GM12878 (cell line): ENCODE data around the gene ZMYND11. TPM values are rescaled to one million over a fixed set of nuclear protein-coding genes. Genes with fewer than 3 reads are reported as not detected.
A peak's percentile ranks its signal among the peaks of the same experiment; 100 is the strongest.

Experiments used
- ATAC-seq: fragments of 200-7000 bp; cut with Tn5 transposase; 3 replicates; pipeline ENCODE4 v1.9.1; 2020; ENCODE audit warnings: mild to moderate bottlenecking, moderate library complexity
- BruUV-seq: library from RNA; stranded (reverse); fragments of 400-500 nt; replicated peaks from 2 replicates; lab custom pipeline; 2021; lab: Mats Ljungman, UMichigan
- CTCF ChIA-PET: fragments of 300-600 bp; sonication (Branson Sonifier 250); formaldehyde crosslinking; extraction: SDS; loops from one replicate; lab custom pipeline; 2021; ENCODE audit warnings: inconsistent platforms; lab: Yijun Ruan, JAX
- POLR2A ChIA-PET: fragments of 350-600 bp; formaldehyde crosslinking; extraction: SDS; loops from one replicate; lab custom pipeline; 2021; ENCODE audit warnings: inconsistent platforms; lab: Charles Lee
- RAD21 ChIA-PET: fragments of 300-600 bp; sonication (Branson Sonifier 250); formaldehyde crosslinking; loops from one replicate; lab custom pipeline; 2023; ENCODE audit warnings: antibody characterized with exemption; ENCODE audit not compliant: unreplicated experiment; lab: Charles Lee
- SMC1A ChIA-PET: fragments of 300-600 bp; sonication (Branson Sonifier 250); formaldehyde crosslinking; loops from one replicate; lab custom pipeline; 2023; ENCODE audit not compliant: unreplicated experiment, uncharacterized antibody; lab: Charles Lee
- DNase-seq: peaks from one replicate; pipeline ENCODE4 v3.0.0-alpha.2; 2011; ENCODE audit warnings: low read depth, low spot score
- FAIRE-seq: peaks from 3 replicates; lab custom pipeline; 2011; peaks lifted over from hg19 to GRCh38; lab: Jason Lieb, UNC
- H2AFZ ChIP-seq: 2 replicates; pipeline ENCODE4 v1.6.0; 2011; ENCODE audit warnings: low read depth, low read length, control low read depth; ENCODE audit not compliant: control insufficient read depth
- H3K27ac ChIP-seq: 2 replicates; pipeline ENCODE4 v1.5.1; 2011; ENCODE audit warnings: control low read depth; ENCODE audit not compliant: control insufficient read depth, insufficient read depth
- H3K27me3 ChIP-seq, 2 experiments: replicated peaks in 1 of 2; 2 replicates each; pipeline versions ENCODE4 v1.6.0 to v1.6.1; 2011; ENCODE audit warnings: low read length in 1 of 2; ENCODE audit not compliant: control insufficient read depth in 2 of 2, insufficient read depth in 2 of 2
- H3K36me3 ChIP-seq, 2 experiments: 2 replicates each; pipeline ENCODE4 v1.5.1; 2011; ENCODE audit warnings: low read length in 1 of 2; ENCODE audit not compliant: control insufficient read depth in 2 of 2, insufficient read depth in 2 of 2
- H3K4me1 ChIP-seq: 2 replicates; pipeline ENCODE4 v1.6.1; 2011; ENCODE audit warnings: mild to moderate bottlenecking, low read length, moderate library complexity, mixed read lengths; ENCODE audit not compliant: control insufficient read depth, insufficient read depth
- H3K4me2 ChIP-seq: 2 replicates; pipeline ENCODE4 v1.6.0; 2011; ENCODE audit warnings: control low read depth; ENCODE audit not compliant: control insufficient read depth, insufficient read depth
- H3K4me3 ChIP-seq: fragments of 200-600 bp; sonication (generic); 2 replicates; pipeline ENCODE4 v1.5.1; 2016
- H3K79me2 ChIP-seq: 2 replicates; pipeline ENCODE4 v1.6.0; 2011; ENCODE audit warnings: low read length; ENCODE audit not compliant: control insufficient read depth, insufficient read depth
- H3K9ac ChIP-seq: 2 replicates; pipeline ENCODE4 v1.8.0; 2011; ENCODE audit warnings: low read length, control low read depth, mixed read lengths; ENCODE audit not compliant: control insufficient read depth, insufficient read depth
- H3K9me3 ChIP-seq: replicated peaks from 3 replicates; pipeline ENCODE4 v1.5.1; 2011; ENCODE audit warnings: mild to moderate bottlenecking, low read length; ENCODE audit not compliant: control insufficient read depth, insufficient read depth
- H4K20me1 ChIP-seq: 2 replicates; pipeline ENCODE4 v1.6.0; 2011; ENCODE audit not compliant: control insufficient read depth, insufficient read depth
- ATF2 ChIP-seq: IDR thresholded peaks from 2 replicates; pipeline ENCODE4 v1.6.1; 2012; ENCODE audit warnings: low read length, inconsistent platforms
- BCL11A ChIP-seq: IDR thresholded peaks from 2 replicates; pipeline ENCODE4 v1.6.1; 2011; ENCODE audit warnings: low read depth, low read length
- E2F4 ChIP-seq: IDR thresholded peaks from 2 replicates; pipeline ENCODE4 v1.6.1; 2012; ENCODE audit warnings: low read depth, low read length, improper control_type of control experiment
- ETV6 ChIP-seq, 2 experiments: fragments of 450-650 bp in 1 of 2; IDR thresholded peaks in 1 of 2; conservative IDR thresholded peaks in 1 of 2; 2 replicates each; pipeline ENCODE4 v1.6.1; 2014; ENCODE audit warnings: antibody characterized with exemption in 1 of 2, borderline replicate concordance in 1 of 2, low read depth in 1 of 2, mild to moderate bottlenecking in 1 of 2, moderate library complexity in 1 of 2
- KDM1A ChIP-seq: fragments of 200-600 bp; sonication (generic); IDR thresholded peaks from 2 replicates; pipeline ENCODE4 v1.6.1; 2016; ENCODE audit warnings: borderline replicate concordance
- MEF2A ChIP-seq: IDR thresholded peaks from 2 replicates; pipeline ENCODE4 v1.6.1; 2011; ENCODE audit warnings: low read depth, mild to moderate bottlenecking, low read length, moderate library complexity; ENCODE audit not compliant: insufficient read depth
- POLR2AphosphoS2 ChIP-seq: IDR thresholded peaks from 2 replicates; pipeline ENCODE4 v1.6.1; 2011; ENCODE audit warnings: low read depth, mild to moderate bottlenecking, low read length, improper control_type of control experiment, moderate library complexity
- POU2F2 ChIP-seq: IDR thresholded peaks from 3 replicates; pipeline ENCODE4 v1.6.1; 2011; ENCODE audit warnings: low read depth, mild to moderate bottlenecking, low read length, borderline replicate concordance
- STAT1 ChIP-seq: fragments of 450-650 bp; conservative IDR thresholded peaks from 2 replicates; pipeline ENCODE4 v1.6.1; 2014; ENCODE audit warnings: antibody characterized with exemption, mild to moderate bottlenecking
- TAF1 ChIP-seq: IDR thresholded peaks from 2 replicates; pipeline ENCODE4 v1.6.1; 2011; ENCODE audit warnings: mild to moderate bottlenecking, low read depth, low read length, borderline replicate concordance
- WRNIP1 ChIP-seq: IDR thresholded peaks from 2 replicates; pipeline ENCODE4 v1.6.1; 2011; ENCODE audit warnings: low read depth, low read length, improper control_type of control experiment, borderline replicate concordance
- ZBED1 ChIP-seq: IDR thresholded peaks from 2 replicates; pipeline ENCODE4 v1.6.1; 2016; ENCODE audit warnings: borderline replicate concordance
- ZZZ3 ChIP-seq: IDR thresholded peaks from 2 replicates; pipeline ENCODE4 v1.6.1; 2011; ENCODE audit warnings: low read depth; ENCODE audit not compliant: control insufficient read depth, insufficient read length
- WGBS: methylation state at CpG from one replicate; pipeline ENCODE4 v1.1.6; 2016; ENCODE audit warnings: low lambda C conversion rate; ENCODE audit not compliant: insufficient replicate concordance, insufficient coverage; ENCODE audit errors: missing lambda C conversion rate; 5-methylcytosine and 5-hydroxymethylcytosine counted together
- in situ Hi-C: fragments of 300-500 bp; cut with MboI; formaldehyde crosslinking; loops from 9 replicates; pipeline ENCODE4 v1.14.3; 2018; ENCODE audit warnings: mixed read lengths
- intact Hi-C: fragments of 100-400 bp; cut with micrococcal nuclease; formaldehyde crosslinking; loops from one replicate; pipeline ENCODE4 v1.14.2; 2022; ENCODE audit not compliant: unreplicated experiment
- polyA plus RNA-seq, 11 experiments: library from polyadenylated mRNA; depleted of rRNA in 4 of 11; unstranded in 6 of 11; stranded (reverse) in 5 of 11; fragments of >200 nt; fragmentation: Nextera tagmentation in 4 of 11; fragmentation: Illumina TruSeq in 1 of 11; extraction: Ambion mirVana in 4 of 11; extraction: Trizol in 1 of 11; gene quantifications; 1 replicate in 1 of 11; 2 replicates in 10 of 11; pipeline versions ENCODE4 v1.2.1 to v1.2.3, GENCODE V29; 2011 to 2016; ENCODE audit warnings: inconsistent platforms in 2 of 11, missing spikeins in 2 of 11, low read depth in 1 of 11
- total RNA-seq, 4 experiments: library from RNA; depleted of rRNA in 3 of 4; stranded (reverse); fragments of >200 nt in 3 of 4; fragmentation: Illumina TruSeq in 1 of 4; extraction: Trizol in 1 of 4; gene quantifications; 2 replicates each; pipeline versions ENCODE4 v1.2.1 to v1.2.3, GENCODE V29; 2013 to 2021
- TF ChIP-seq, protein P1 (sequence below): fragments of 450-650 bp; IDR thresholded peaks from 2 replicates; pipeline ENCODE4 v1.6.1; 2016; ENCODE audit warnings: mild to moderate bottlenecking

ZMYND11 gene
- total and polyA plus RNA-seq, 10 of the 15 experiments (the other 5 are each of a cell fraction or from before 2014, with no cell fraction given) = 3.3 to 24.4 (median 13.1) TPM

DNA sequence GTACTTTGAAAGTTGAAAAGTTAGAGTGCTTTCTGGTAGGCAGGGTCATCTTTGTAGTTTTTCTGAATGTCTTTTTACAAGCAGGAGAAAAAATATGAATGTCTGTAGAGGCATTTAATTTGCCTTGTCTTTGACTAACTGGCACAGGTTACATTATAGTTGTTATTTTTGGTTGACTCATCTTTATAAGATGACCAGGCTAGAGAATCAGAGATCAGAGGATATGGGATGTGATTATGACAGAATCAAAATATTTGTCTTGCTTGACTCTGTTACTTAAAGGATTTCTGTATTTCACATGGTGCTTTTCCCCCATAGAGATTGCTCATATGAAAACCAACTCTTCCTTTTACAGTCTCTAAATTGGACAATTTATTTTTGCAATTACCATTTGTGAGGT lies 2.4 kb downstream of the ZMYND11 start:
- in situ Hi-C loops = no loop called here
- Histone ChIP-seq H3K9me3 (no peaks in the 10 kb centered on the region), H4K20me1 (peaks cover 7% of the 10 kb centered on the region; the same call in 1 of the 2 replicates), H3K27ac (no peak overlapping the region), H3K4me3 (no peak overlapping the region), H2AFZ (no peak overlapping the region), H3K4me2 (no peak overlapping the region; the same call in none of the 2 replicates), H3K79me2 (peaks cover 68% of the 10 kb centered on the region), H3K4me1 (no peaks in the 10 kb centered on the region), H3K27me3 (no peaks in the 10 kb centered on the region), H3K36me3 (no peaks in the 10 kb centered on the region), H3K9ac (no peak overlapping the region)
- POLR2A ChIA-PET = interaction anchor here (0.6 kb wide), 1 partner anchor 850 kb away, joined by 3 read pairs; the partner anchor contains the start of gene GTPBP4
- RAD21 ChIA-PET = no interaction called here
- DNase-seq = no peak
- ATAC-seq = no peak
- CTCF ChIA-PET = no interaction called here
- SMC1A ChIA-PET = interaction anchor here (0.7 kb wide), 1 partner anchor 86 kb away, joined by 3 read pairs; no protein-coding TSS in a partner anchor
- no peak for TF ChIP-seq ATF2
- TF ChIP-seq KDM1A = no peak
- no peak for TF ChIP-seq POU2F2
- BruUV-seq = TSS peak; percentile 37
- intact Hi-C loops = no loop called here
- FAIRE-seq = no peak

DNA sequence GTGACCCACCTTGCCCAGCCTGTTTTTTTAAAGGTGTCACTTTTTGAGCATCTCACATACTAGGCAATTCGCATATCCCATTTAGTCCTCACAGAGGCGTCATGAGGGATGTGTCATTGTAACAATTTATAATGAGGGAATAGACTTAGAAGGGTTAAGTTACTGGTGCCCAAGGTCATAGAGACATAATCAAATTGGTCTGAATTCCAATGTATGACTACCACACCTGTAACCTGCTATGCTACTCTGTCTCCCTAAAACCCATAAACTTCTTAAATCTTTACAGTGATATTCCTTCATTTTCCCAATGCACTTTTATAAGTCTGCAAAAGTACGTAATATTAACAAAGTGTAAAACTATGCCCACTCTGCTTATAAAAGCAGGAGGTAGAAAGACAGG lies 7.1 kb downstream of the ZMYND11 start:
- BruUV-seq = no TSS peak
- H3K4me2 ChIP-seq = no peak overlapping the region
- TF ChIP-seq STAT1 = no peak
- no peak for TF ChIP-seq TAF1
- no peak for TF ChIP-seq ZZZ3
- TF ChIP-seq ETV6 (conservative IDR thresholded peaks at IDR 0.05 in 1 of 2, IDR thresholded peaks at IDR 0.05 in 1 of 2; ENCODE audit: borderline replicate concordance in 1 of 2, low read depth in 1 of 2) = no peak
- no peak for TF ChIP-seq WRNIP1
- TF ChIP-seq BCL11A = no peak
- no peak for TF ChIP-seq E2F4
- TF ChIP-seq, protein P1, sequence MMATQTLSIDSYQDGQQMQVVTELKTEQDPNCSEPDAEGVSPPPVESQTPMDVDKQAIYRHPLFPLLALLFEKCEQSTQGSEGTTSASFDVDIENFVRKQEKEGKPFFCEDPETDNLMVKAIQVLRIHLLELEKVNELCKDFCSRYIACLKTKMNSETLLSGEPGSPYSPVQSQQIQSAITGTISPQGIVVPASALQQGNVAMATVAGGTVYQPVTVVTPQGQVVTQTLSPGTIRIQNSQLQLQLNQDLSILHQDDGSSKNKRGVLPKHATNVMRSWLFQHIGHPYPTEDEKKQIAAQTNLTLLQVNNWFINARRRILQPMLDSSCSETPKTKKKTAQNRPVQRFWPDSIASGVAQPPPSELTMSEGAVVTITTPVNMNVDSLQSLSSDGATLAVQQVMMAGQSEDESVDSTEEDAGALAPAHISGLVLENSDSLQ = no peak
- TF ChIP-seq MEF2A = no peak
- no peak for TF ChIP-seq ZBED1
- TF ChIP-seq POLR2AphosphoS2 = no peak

More for the DNA sequence above, 7.1 kb downstream of the ZMYND11 start:
- H3K9me3 ChIP-seq = no peaks in the 10 kb centered on the region; the same call in 1 of the 3 replicates
- ChIA-PET SMC1A (no interaction called here), POLR2A (no interaction called here), CTCF (interaction anchor here (1.2 kb wide), 1 partner anchor 8 kb away, joined by 3 read pairs; no protein-coding TSS in a partner anchor), RAD21 (no interaction called here)
- in situ Hi-C loops = no loop called here
- no peak overlapping the region for H3K9ac ChIP-seq
- no peaks in the 10 kb centered on the region; a peak in 1 of 4 replicates for H3K36me3 ChIP-seq
- H4K20me1 ChIP-seq = no peaks in the 10 kb centered on the region
- no peaks in the 10 kb centered on the region for H3K27me3 ChIP-seq
- ATAC-seq (no peak), FAIRE-seq (no peak), DNase-seq (no peak)
- 100% methylated on average over 3 of the region's 3 CpGs for WGBS
- no peak overlapping the region for H3K4me3 ChIP-seq
- H3K27ac ChIP-seq = no peak overlapping the region
- H3K4me1 ChIP-seq = no peaks in the 10 kb centered on the region
- intact Hi-C loops = no loop called here
- no peak overlapping the region for H2AFZ ChIP-seq
- peaks cover 69% of the 10 kb centered on the region for H3K79me2 ChIP-seq
